HUES48 (cell line): ENCODE measurements around the gene TFEB.

Experiments used
- H3K27ac ChIP-seq: one replicate; pipeline ENCODE4 v1.7.0; 2013; ENCODE audit warnings: low read depth, low read length, inconsistent platforms
- H3K27me3 ChIP-seq: 2 replicates; pipeline ENCODE4 v1.6.1; 2013; ENCODE audit warnings: mild to moderate bottlenecking, low read length; ENCODE audit not compliant: control insufficient read depth, insufficient read depth
- H3K36me3 ChIP-seq: 2 replicates; pipeline ENCODE4 v1.6.1; 2013; ENCODE audit warnings: low read length; ENCODE audit not compliant: control insufficient read depth, insufficient read depth
- H3K4me1 ChIP-seq: 2 replicates; pipeline ENCODE4 v1.6.1; 2013; ENCODE audit warnings: mild to moderate bottlenecking, low read length; ENCODE audit not compliant: control insufficient read depth, insufficient read depth
- H3K4me3 ChIP-seq: 2 replicates; pipeline ENCODE4 v1.5.1; 2013; ENCODE audit warnings: mild to moderate bottlenecking, low read depth, low read length
- H3K9ac ChIP-seq: 2 replicates; pipeline ENCODE4 v1.6.1; 2013; ENCODE audit warnings: mild to moderate bottlenecking, low read depth, low read length, moderate library complexity
- H3K9me3 ChIP-seq: 2 replicates; pipeline ENCODE4 v1.6.1; 2013; ENCODE audit warnings: low read length; ENCODE audit not compliant: control insufficient read depth, insufficient read depth

The TFEB gene

DNA sequence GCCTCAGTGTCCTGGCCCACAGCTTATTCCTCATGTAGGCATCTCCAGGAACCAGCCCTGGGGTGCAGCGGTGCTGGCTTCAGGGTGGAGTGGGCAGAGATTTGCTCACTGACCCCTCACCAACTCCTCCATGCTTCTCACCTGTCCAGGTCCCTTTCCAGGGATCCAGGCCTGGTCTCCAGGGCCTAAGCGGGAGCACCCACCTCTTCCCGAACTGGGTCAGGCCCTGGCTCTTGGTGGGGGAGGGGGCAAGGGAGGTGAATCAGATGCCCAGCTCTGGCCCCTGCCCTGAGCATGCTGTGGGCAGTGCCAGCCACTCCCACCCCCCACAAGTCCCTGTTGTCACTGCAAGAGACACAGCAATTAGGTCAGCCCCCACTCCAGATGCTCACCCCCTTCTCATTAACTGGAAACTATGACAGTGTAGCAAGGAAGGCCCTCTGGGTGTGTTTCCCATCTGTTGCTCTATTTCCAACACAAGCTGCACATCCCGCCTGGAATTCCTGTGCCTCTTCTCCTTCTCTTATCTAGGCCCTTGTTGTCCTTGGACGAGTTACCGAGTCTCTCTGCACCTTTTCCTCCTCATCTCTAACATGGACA lies 60.1 kb downstream of the TFEB start:
- H3K9me3 ChIP-seq = no peaks in the 10 kb centered on the region
- no peak overlapping the region for H3K9ac ChIP-seq
- peaks cover 18% of the 10 kb centered on the region for H3K4me1 ChIP-seq
- H3K36me3 ChIP-seq = no peaks in the 10 kb centered on the region
- no peak overlapping the region for H3K27ac ChIP-seq
- no peak overlapping the region for H3K4me3 ChIP-seq
- peaks cover 4% of the 10 kb centered on the region; the same call in 1 of the 2 replicates for H3K27me3 ChIP-seq

DNA sequence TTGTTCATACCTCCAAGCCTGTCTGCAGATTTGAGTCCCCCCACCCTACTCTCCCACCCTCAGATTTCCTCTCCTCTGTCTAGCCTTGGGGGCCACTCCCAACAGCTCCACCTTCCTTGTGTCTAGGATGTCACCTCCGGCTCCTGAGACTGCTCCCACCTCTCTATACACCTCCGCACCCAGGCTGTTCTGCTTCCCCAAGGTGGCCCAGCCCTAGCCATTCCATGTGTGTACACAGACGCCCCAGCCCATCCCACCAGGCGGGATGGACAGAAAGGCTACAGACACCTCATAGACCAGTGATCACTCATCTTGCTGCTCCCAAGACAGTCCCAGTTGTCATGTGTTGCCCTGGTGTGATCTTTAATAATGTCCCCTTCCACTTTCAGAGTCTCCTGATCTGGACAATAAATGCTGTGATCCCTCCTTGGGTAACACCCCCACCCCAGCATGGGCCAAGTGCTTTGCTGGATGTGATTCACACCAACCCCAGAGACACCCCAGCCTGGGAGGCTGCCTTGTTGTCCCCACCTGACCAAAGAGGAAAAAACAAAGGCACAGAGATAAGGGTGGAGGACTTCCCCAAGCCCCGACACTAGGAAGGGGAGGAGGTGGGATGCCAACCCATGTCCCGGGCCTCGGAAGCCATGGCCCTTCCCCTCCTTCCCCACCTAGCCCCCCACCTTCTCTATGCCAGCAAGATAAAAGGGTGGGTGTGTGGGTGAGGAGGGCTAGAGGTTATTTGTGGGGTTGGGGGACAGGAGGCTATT lies 61.0 kb downstream of the TFEB start:
- no peak overlapping the region for H3K27ac ChIP-seq

DNA sequence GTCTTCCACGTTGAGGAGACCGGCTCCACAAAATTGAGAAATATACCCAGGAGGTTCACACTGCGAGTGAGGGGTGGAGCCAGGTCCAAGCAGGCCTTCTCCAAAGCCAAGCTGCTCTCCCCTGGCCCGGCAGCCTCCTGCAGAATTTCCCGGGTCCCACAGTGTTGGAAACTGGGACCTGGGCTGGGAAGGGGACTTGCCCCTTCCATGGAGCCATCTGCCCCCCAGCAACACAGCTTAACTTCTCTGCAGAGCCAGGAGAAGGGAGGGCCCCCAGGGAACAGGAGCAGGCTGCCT lies 61.8 kb downstream of the TFEB start:
- no peaks in the 10 kb centered on the region for H3K9me3 ChIP-seq
- H3K36me3 ChIP-seq = no peaks in the 10 kb centered on the region
- no peak overlapping the region for H3K9ac ChIP-seq
- H3K27ac ChIP-seq = no peak overlapping the region
- H3K4me1 ChIP-seq = peaks cover 17% of the 10 kb centered on the region
- no peak overlapping the region for H3K4me3 ChIP-seq
- H3K27me3 ChIP-seq = peaks cover 4% of the 10 kb centered on the region; the same call in 1 of the 2 replicates

More for the DNA sequence above, 61.0 kb downstream of the TFEB start:
- no peaks in the 10 kb centered on the region for H3K9me3 ChIP-seq
- H3K4me3 ChIP-seq = no peak overlapping the region
- peaks cover 17% of the 10 kb centered on the region for H3K4me1 ChIP-seq
- H3K9ac ChIP-seq = no peak overlapping the region
- H3K36me3 ChIP-seq = no peaks in the 10 kb centered on the region
- H3K27me3 ChIP-seq = peaks cover 4% of the 10 kb centered on the region; the same call in 1 of the 2 replicates

DNA sequence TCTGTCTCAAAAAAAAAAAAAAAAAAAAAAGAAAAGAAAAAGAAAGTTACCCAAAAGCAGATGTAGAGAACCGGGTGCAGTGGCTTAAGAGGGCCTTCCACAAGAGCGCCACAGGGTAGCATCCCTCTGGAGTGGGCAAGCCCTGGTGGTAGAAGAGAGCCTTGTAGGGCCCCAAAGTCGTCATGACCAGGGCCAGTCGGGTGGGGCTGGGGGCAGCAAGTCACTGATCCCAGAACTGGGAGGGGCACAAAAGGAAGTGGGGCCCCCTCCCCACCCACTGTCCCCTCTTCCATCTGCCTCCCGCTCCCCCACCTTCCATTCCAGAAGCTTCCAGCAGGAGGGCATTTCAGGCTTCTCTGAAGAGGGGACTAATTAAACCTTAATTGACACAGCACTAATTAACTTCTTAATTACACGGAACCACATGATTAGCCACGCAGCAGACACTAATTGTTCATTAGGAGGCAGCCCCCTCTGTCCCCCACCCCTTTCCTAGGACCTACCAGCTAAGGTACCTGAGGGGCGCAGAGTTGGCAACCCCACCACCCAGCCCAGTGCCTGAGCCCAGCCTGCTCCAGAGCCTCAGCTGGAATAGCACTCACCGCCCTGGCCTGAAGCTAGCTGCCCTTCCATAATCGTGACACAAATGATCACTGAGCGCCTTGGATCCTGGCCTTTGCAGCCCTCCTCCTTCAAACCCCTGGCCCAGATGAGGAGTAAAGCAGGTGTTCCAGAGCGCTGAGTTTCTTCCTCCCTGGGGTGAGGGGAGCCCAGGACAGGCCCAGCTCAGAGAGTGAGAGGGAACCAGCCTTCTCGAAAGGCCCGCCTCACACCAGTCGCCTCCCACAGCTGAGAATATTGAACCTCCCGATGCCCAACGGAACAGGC lies 62.3 kb downstream of the TFEB start:
- peaks cover 4% of the 10 kb centered on the region; the same call in 1 of the 2 replicates for H3K27me3 ChIP-seq
- no peak overlapping the region for H3K9ac ChIP-seq
- no peak overlapping the region for H3K27ac ChIP-seq
- peaks cover 16% of the 10 kb centered on the region for H3K4me1 ChIP-seq
- H3K9me3 ChIP-seq = no peaks in the 10 kb centered on the region
- H3K4me3 ChIP-seq = no peak overlapping the region
- no peaks in the 10 kb centered on the region for H3K36me3 ChIP-seq

DNA sequence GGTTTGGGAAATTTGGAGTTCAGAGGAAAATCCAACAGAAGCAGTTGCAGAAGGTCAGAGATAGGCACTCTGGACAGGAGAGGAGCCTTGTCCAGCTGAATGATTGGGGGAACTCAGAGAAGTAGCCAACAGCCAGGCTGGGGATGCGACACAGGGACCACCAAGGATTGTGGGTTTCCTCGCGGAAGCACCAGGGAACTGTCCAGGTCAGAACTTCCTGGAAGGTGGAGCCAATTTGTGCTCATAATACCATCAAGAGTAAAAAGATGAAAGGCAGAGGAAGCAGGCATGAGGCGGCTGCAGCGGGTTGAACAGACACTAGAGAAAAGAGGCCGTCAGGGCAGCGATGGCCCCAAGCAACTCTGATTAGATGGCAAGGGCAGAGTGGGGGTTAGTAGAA lies 63.4 kb downstream of the TFEB start:
- no peaks in the 10 kb centered on the region for H3K27me3 ChIP-seq
- H3K9ac ChIP-seq = no peak overlapping the region
- H3K9me3 ChIP-seq = no peaks in the 10 kb centered on the region
- H3K27ac ChIP-seq = no peak overlapping the region
- H3K36me3 ChIP-seq = no peaks in the 10 kb centered on the region
- H3K4me3 ChIP-seq = no peak overlapping the region
- H3K4me1 ChIP-seq = peaks cover 6% of the 10 kb centered on the region; the same call in 1 of the 2 replicates

DNA sequence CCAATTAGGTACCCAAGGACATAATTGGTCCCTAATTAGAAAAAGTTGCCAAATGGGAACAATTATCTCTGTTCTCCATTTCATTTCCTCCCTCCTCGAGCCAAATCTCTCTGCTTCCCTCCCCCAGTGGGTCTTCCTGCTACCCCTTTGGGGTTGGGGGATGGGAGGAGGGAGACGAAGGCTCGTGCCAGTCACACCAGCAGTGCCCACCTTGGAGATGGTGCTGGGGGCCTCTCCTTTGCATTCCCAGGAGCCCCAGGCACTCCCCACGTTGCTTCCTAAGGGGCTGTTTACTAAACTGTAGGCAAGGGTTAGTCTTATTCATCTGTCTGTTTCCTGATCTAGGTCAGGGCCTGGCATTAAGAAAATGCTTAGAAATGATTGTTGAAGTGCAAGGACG lies 64.0 kb downstream of the TFEB start:
- H3K27me3 ChIP-seq = no peaks in the 10 kb centered on the region

DNA sequence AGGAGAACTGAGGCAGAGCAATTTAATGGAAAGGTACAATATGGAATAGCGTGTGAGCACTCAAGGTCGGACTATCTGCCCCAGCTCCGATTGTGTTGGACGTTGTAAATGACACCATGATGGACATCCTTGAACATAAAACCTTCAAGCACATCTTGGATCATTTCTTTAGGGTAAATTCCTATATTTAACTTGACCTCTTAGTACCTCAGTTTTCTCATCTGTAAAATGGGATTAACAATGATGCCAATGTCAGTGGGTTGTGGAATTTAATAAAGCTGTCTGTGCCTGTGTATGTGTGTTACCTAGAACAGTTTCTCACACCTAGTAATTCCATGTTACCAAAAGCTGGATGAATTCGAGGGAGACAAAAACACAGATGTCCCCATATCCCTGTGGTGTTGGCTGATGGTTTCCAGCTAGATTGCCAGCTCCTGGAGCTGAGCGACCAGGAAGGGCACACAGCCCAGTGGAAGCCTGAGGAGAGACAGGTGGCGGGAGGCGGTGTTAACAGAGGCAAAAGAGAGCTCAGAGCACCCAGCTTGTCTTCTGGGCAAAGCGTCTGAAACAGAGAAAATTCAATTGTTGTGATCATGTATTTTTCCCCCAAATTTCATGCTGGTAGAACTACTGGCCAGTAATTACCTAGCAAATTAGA lies 64.6 kb downstream of the TFEB start:
- H3K9me3 ChIP-seq = no peaks in the 10 kb centered on the region
- H3K4me3 ChIP-seq = no peak overlapping the region
- H3K4me1 ChIP-seq = peaks cover 5% of the 10 kb centered on the region; the same call in 1 of the 2 replicates
- no peak overlapping the region for H3K9ac ChIP-seq
- no peaks in the 10 kb centered on the region for H3K27me3 ChIP-seq
- H3K36me3 ChIP-seq = no peaks in the 10 kb centered on the region
- H3K27ac ChIP-seq = no peak overlapping the region

More for the DNA sequence above, 64.0 kb downstream of the TFEB start:
- no peak overlapping the region for H3K27ac ChIP-seq
- no peak overlapping the region for H3K4me3 ChIP-seq
- H3K4me1 ChIP-seq = peaks cover 5% of the 10 kb centered on the region; the same call in 1 of the 2 replicates
- no peaks in the 10 kb centered on the region for H3K36me3 ChIP-seq
- H3K9me3 ChIP-seq = no peaks in the 10 kb centered on the region
- no peak overlapping the region for H3K9ac ChIP-seq

DNA sequence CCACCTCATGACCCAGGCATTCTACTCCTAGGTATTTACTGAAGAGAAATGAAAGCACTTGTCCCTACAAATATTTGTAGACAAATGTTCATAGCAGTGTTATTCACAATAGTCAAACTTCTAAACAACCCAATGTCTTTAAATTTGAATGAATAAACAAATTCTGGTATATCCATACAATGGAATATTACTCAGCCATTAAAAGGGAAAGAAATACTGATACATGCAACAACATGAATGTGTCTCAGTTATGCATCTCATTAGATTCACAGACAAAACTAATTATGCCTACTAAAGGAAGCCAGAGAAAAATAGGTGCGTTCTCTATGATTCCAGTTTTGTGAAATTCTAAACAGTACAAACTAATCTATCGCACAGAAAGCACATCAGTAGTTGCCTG lies 66.4 kb downstream of the TFEB start:
- H3K9ac ChIP-seq = no peak overlapping the region
- no peaks in the 10 kb centered on the region for H3K27me3 ChIP-seq
- H3K4me1 ChIP-seq = peaks cover 5% of the 10 kb centered on the region; the same call in 1 of the 2 replicates

DNA sequence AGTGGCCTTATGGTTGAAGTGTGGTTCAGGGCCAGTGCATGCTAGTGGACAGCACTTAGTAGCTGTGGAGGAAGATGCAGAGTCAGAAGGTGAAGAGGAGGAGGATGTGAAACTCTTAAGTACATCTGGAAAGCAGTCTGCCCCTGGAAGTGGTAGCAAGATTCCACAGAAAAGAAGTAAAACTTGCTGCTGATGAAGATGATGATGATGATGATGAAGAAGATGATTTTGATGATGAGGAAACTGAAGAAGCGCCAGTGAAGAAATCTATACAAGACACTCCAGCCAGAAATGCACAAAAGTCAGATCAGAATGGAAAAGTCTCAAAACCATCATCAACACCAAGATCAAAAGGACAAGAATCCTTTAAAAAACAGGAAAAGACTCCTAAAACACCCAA lies 68.2 kb downstream of the TFEB start:
- Histone ChIP-seq H3K9ac (no peak overlapping the region), H3K27me3 (no peaks in the 10 kb centered on the region), H3K4me3 (no peak overlapping the region), H3K9me3 (no peaks in the 10 kb centered on the region), H3K27ac (no peak overlapping the region), H3K36me3 (no peaks in the 10 kb centered on the region), H3K4me1 (no peaks in the 10 kb centered on the region)

More for the DNA sequence above, 66.4 kb downstream of the TFEB start:
- no peaks in the 10 kb centered on the region for H3K9me3 ChIP-seq
- H3K36me3 ChIP-seq = no peaks in the 10 kb centered on the region
- no peak overlapping the region for H3K27ac ChIP-seq
- no peak overlapping the region for H3K4me3 ChIP-seq

DNA sequence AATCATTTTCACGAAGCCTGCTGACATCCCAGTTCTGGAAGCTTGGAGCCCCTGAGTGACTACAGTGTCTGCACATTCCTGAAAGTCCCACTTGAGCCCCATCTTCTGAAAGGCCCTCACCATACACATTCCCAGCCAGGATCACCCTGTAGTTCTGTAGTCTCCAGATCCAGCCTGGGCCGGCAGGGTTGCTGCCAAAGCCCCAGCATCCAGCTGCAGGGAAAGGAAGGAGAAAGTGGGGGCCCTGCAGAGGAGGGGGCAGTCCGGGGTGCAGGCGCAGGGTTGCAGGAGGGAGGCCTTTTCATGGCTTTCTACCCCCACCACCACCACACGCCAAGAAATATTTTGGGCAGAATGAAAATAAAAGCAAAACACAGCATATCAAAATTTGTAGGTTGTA lies 71.1 kb downstream of the TFEB start:
- H3K36me3 ChIP-seq = no peaks in the 10 kb centered on the region
- H3K4me1 ChIP-seq = no peaks in the 10 kb centered on the region
- no peak overlapping the region for H3K27ac ChIP-seq
- peaks cover 4% of the 10 kb centered on the region; the same call in 1 of the 2 replicates for H3K27me3 ChIP-seq
- no peak overlapping the region for H3K4me3 ChIP-seq
- no peaks in the 10 kb centered on the region for H3K9me3 ChIP-seq
- H3K9ac ChIP-seq = no peak overlapping the region
